Left kidney (tissue), 2 donors: ENCODE data around the gene FAM3D. TPM values are rescaled to one million over a fixed set of nuclear protein-coding genes. Genes with fewer than 3 reads are reported as not detected.

ENCODE experiments used
- DNase-seq: peaks from one replicate; pipeline ENCODE4 v3.0.0-alpha.2; 2013
- polyA plus RNA-seq: library from polyadenylated mRNA; unstranded; fragments of 120-200 nt; gene quantifications from one replicate; pipeline ENCODE4 v1.2.1, GENCODE V29; 2013; ENCODE audit not compliant: insufficient read length

FAM3D gene
- polyA plus RNA-seq, 1 donor = 0.91 TPM

- DNase-seq = no peak
Measured at GRCh38 chr3:58591517-58592510, 74.8 kb downstream of the FAM3D start.

DNA sequence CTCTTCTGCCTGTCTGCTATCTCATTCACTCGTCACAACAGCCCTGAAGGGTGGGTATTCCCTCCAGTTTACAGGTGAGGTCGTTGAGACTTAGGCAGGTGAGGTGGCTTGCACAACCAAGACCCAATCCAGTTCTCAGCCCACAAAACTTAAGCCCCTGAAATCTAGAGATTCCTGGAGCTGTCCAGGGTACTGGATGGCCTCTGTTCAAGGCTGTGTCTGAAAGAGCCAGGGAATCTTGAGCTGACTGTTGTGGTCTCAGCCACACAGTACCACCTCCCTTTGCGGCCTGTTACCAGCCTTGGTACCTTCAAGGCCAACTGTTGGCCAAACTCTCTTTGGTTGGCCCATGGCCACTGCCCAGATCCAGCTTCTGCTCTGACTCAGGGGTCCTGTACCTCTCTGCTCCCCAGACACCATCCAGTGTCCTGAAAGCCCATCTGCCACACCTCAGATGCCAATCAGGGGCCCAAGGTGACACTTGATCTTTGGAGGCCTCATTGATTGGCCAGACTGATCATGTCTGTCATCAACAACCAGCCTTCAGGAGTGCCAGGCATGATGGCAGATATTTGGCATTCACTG lies 78.5 kb downstream of the FAM3D start:
- DNase-seq = peak; percentile 84

DNA sequence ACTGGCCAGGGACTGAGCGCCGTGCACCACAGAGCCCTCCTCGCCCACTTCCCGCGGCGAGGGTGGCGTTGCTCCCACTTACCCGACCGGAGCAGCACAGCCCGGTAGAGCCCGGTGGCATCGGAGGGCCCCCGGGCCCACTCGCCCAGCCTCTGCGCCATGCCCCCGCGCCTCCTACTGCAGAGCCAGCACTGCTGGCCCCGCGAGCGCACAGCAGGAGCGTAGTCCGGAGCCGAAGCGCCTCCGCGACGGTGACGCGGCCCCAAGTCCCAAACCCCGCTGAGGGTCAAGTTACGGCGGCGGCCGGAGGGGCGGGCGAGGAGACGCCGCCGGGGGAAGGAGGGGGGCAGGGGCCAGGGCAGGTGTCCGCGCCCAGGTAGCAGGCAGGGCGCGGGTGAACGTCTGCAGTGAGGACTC lies 79.8 kb downstream of the FAM3D start:
- peak; percentile 55 for DNase-seq

DNA sequence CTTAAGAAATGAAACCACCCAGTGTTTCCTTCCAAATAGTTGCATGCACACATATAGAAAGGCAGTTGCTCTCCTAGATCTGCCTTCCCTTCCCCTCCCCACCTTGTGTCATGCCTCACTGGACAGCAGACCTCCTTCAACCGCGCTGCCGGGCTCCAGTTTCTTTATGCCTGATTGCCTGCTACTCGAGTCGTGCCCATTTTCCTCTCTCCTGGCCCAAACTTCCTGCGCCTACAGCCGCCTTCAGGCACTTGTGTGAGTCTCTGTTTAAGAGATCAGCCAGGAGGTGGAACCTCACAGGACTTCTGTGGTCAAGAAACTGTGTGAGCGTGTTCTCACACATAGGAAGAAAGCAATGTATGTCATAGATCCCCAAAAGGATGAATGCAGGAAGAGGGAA lies 80.6 kb downstream of the FAM3D start:
- DNase-seq = peak; percentile 77

GRCh38 chr3:58585005-58585786 lies 81.4 kb downstream of the FAM3D start:
- peak; percentile 78 for DNase-seq

DNA sequence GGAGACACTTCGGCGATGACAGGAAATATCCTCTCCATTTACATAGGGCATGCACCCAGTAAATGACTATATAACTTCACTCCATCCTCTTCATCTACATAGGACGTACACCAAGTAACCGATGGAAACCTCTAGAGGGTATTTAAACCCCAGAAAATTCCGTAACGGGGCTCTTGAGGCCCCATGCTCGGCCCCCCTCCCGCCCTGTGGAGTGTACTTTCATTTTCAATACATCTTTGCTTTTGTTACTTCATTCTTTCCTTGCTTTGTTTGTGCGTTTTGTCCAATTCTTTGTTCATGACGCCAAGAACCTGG lies 81.9 kb downstream of the FAM3D start:
- DNase-seq = no peak

Other genes with a start within 250 kb of the FAM3D start
- 117 TPM for gene PDHB, start 232.9 kb downstream of the FAM3D start, polyA plus RNA-seq
- gene KCTD6, start 174.7 kb downstream of the FAM3D start, polyA plus RNA-seq = 39.8 TPM
- 38.6 TPM for gene ACOX2, start 129.6 kb downstream of the FAM3D start, polyA plus RNA-seq
- 4.2 TPM for gene FAM107A, start 89.4 kb downstream of the FAM3D start, polyA plus RNA-seq